Trophoblast cell (in vitro differentiated cells and primary cell): ENCODE data around the gene LRRTM4.

Experiments used
- DNase-seq, 2 donors: peaks; one replicate each; pipeline ENCODE4 v3.0.0-alpha.2; 2016
- H2AFZ ChIP-seq: 2 replicates; pipeline ENCODE4 v1.6.1; 2013; ENCODE audit warnings: low read length, moderate library complexity, mild to moderate bottlenecking; ENCODE audit not compliant: insufficient read depth, poor library complexity
- H2AK5ac ChIP-seq: 2 replicates; pipeline ENCODE4 v1.6.1; 2013; ENCODE audit warnings: mild to moderate bottlenecking, low read length
- H2BK120ac ChIP-seq: 2 replicates; pipeline ENCODE4 v1.6.1; 2013; ENCODE audit warnings: low read length, mild to moderate bottlenecking, moderate library complexity; ENCODE audit not compliant: insufficient read depth, poor library complexity
- H2BK12ac ChIP-seq: 2 replicates; pipeline ENCODE4 v1.6.1; 2013; ENCODE audit warnings: mild to moderate bottlenecking, low read length, moderate library complexity
- H2BK5ac ChIP-seq: 2 replicates; pipeline ENCODE4 v1.6.1; 2013; ENCODE audit warnings: low read length, low read depth, moderate library complexity, mild to moderate bottlenecking; ENCODE audit not compliant: poor library complexity
- H3K14ac ChIP-seq: 2 replicates; pipeline ENCODE4 v1.6.1; 2013; ENCODE audit warnings: mild to moderate bottlenecking, low read length
- H3K18ac ChIP-seq: 2 replicates; pipeline ENCODE4 v1.6.1; 2013; ENCODE audit warnings: mild to moderate bottlenecking, low read length
- H3K23ac ChIP-seq: 2 replicates; pipeline ENCODE4 v1.6.1; 2013; ENCODE audit warnings: low read length
- H3K27ac ChIP-seq: 2 replicates; pipeline ENCODE4 v1.5.1; 2013; ENCODE audit warnings: low read depth, mild to moderate bottlenecking, inconsistent platforms, low read length, moderate library complexity
- H3K27me3 ChIP-seq: 2 replicates; pipeline ENCODE4 v1.6.1; 2013; ENCODE audit warnings: inconsistent platforms, mild to moderate bottlenecking, low read length, moderate library complexity; ENCODE audit not compliant: insufficient read depth
- H3K36me3 ChIP-seq, 2 experiments: 1 replicate in 1 of 2; 2 replicates in 1 of 2; pipeline ENCODE4 v1.6.1; 2013; ENCODE audit warnings: low read length in 2 of 2, mild to moderate bottlenecking in 2 of 2, moderate library complexity in 1 of 2; ENCODE audit not compliant: insufficient read depth in 2 of 2, control insufficient read depth in 1 of 2
- H3K4ac ChIP-seq: 2 replicates; pipeline ENCODE4 v1.6.1; 2013; ENCODE audit warnings: low read depth, mild to moderate bottlenecking, low read length, moderate library complexity
- H3K4me1 ChIP-seq, 2 experiments: 1 replicate in 1 of 2; 2 replicates in 1 of 2; pipeline ENCODE4 v1.6.1; 2013; ENCODE audit warnings: low read length in 2 of 2, mild to moderate bottlenecking in 2 of 2, moderate library complexity in 1 of 2; ENCODE audit not compliant: insufficient read depth in 2 of 2, control insufficient read depth in 1 of 2
- H3K4me2 ChIP-seq: 2 replicates; pipeline ENCODE4 v1.6.1; 2013; ENCODE audit warnings: inconsistent platforms, mild to moderate bottlenecking, low read length, moderate library complexity
- H3K4me3 ChIP-seq: 2 replicates; pipeline ENCODE4 v1.5.1; 2013; ENCODE audit warnings: mild to moderate bottlenecking, low read depth, low read length, inconsistent platforms
- H3K79me1 ChIP-seq: one replicate; pipeline ENCODE4 v1.6.1; 2013; ENCODE audit warnings: low read length
- H3K79me2 ChIP-seq: 2 replicates; pipeline ENCODE4 v1.6.1; 2013; ENCODE audit warnings: low read length, mild to moderate bottlenecking; ENCODE audit not compliant: control insufficient read depth, insufficient read depth, poor library complexity
- H3K9ac ChIP-seq: 2 replicates; pipeline ENCODE4 v1.6.1; 2013; ENCODE audit warnings: mild to moderate bottlenecking, low read length
- H3K9me3 ChIP-seq: 2 replicates; pipeline ENCODE4 v1.6.1; 2013; ENCODE audit warnings: low read depth, mild to moderate bottlenecking, control low read depth, inconsistent platforms, low read length; ENCODE audit not compliant: insufficient read depth
- H4K12ac ChIP-seq: 2 replicates; pipeline ENCODE4 v1.6.1; 2013; ENCODE audit warnings: low read depth, mild to moderate bottlenecking, low read length, moderate library complexity
- H4K8ac ChIP-seq: 2 replicates; pipeline ENCODE4 v1.6.1; 2013; ENCODE audit warnings: low read depth, mild to moderate bottlenecking, low read length, moderate library complexity
- H4K91ac ChIP-seq: one replicate; pipeline ENCODE4 v1.6.1; 2013; ENCODE audit warnings: low read depth, mild to moderate bottlenecking, low read length, moderate library complexity
- WGBS: extraction: QIAGEN DNeasy Blood & Tissue Kit; methylation state at CpG from one replicate; pipeline ENCODE4 v1.1.7; 2013; ENCODE audit warnings: missing lambda C conversion rate; ENCODE audit not compliant: insufficient read length, insufficient coverage; ENCODE audit errors: extremely low coverage; 5-methylcytosine and 5-hydroxymethylcytosine counted together

Gene LRRTM4

DNA sequence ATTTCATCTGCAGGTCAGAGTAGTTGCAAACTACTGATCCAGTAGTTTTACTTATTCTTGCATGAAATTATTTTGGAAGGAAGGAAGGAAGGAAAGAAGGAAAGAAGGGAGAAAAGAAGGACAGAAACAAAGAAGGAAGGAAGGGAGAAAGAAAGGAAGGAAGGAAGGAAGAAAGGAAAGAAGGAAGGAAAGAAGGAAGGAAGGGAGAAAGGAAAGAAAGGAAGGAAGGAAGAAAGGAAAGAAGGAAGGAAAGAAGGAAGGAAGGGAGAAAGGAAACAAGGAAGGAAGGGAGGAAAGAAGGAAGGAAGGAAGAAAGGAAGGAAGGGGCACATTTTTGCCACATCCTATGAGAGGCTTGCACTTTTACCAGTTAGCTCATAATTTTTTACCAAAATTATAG lies 186.2 kb downstream of the LRRTM4 start:
- H3K36me3 ChIP-seq = no peaks in the 10 kb centered on the region
- no peak overlapping the region for H3K4me2 ChIP-seq
- no peak overlapping the region for H4K8ac ChIP-seq
- H3K18ac ChIP-seq = no peak overlapping the region
- H2AK5ac ChIP-seq = no peak overlapping the region
- H3K27me3 ChIP-seq = no peaks in the 10 kb centered on the region
- no peak overlapping the region for H3K4me3 ChIP-seq
- H3K27ac ChIP-seq = no peak overlapping the region
- no peak overlapping the region for H2BK120ac ChIP-seq
- H3K9me3 ChIP-seq = no peaks in the 10 kb centered on the region
- no peak for DNase-seq
- H3K23ac ChIP-seq = no peak overlapping the region
- no peak overlapping the region for H2AFZ ChIP-seq
- H3K4ac ChIP-seq = no peak overlapping the region
- no peak overlapping the region for H3K14ac ChIP-seq
- no peaks in the 10 kb centered on the region for H3K79me2 ChIP-seq
- no peak overlapping the region for H2BK12ac ChIP-seq
- H4K12ac ChIP-seq = no peak overlapping the region
- H3K79me1 ChIP-seq = no peaks in the 10 kb centered on the region
- H4K91ac ChIP-seq = no peak overlapping the region
- H2BK5ac ChIP-seq = no peak overlapping the region
- no peak overlapping the region for H3K9ac ChIP-seq
- no peaks in the 10 kb centered on the region for H3K4me1 ChIP-seq

DNA sequence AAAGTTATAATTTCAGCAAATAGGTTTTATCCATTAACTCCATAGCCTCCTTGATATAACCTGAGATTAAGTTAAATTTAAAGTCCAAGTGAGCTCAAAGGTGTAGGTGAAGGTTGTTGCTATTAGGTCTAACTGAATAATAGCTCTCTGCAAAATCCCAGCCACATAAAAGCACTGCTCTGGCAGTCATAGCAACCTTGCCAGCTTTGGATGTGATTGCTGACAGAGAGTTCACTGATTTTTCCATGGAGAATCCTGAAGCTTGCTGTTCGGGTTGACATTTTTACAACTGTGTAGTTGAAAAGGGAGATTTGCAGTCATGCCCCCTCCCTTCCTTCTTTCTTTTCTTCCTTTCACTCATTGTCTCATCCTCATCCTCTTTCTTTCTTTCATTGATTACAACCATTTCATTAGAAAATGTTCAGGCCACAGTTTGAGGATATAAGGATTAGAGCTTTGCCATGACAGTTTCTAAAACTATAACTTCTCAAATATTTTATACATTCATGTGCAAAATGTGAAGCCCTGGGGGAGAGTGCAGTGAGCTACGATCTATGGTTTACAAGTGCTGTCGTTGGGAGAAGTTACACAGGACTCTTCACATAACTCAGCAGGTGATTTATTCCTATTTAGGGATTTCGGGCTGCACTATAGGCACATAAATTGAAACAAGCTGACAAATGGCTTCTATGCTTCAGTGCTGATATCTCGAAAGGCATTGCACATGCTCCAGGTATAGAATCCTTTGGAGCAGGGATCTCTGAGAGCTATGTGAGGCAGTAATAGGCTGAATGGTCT lies 193.8 kb downstream of the LRRTM4 start:
- Histone ChIP-seq H3K23ac (no peak overlapping the region), H3K18ac (no peak overlapping the region), H2BK12ac (no peak overlapping the region), H2BK5ac (no peak overlapping the region), H3K79me2 (no peaks in the 10 kb centered on the region), H3K27me3 (no peaks in the 10 kb centered on the region), H3K27ac (no peak overlapping the region), H2AK5ac (no peak overlapping the region), H3K4me1 (no peaks in the 10 kb centered on the region), H4K12ac (no peak overlapping the region), H3K4me3 (no peak overlapping the region), H3K9ac (no peak overlapping the region), H3K36me3 (no peaks in the 10 kb centered on the region), H3K4me2 (no peak overlapping the region), H4K8ac (no peak overlapping the region), H3K9me3 (no peaks in the 10 kb centered on the region), H3K4ac (no peak overlapping the region), H3K14ac (no peak overlapping the region), H2AFZ (no peak overlapping the region), H3K79me1 (no peaks in the 10 kb centered on the region), H4K91ac (no peak overlapping the region), H2BK120ac (no peak overlapping the region)
- no CpG with 5 or more reads among the region's 5 CpGs for WGBS
- DNase-seq = no peak

DNA sequence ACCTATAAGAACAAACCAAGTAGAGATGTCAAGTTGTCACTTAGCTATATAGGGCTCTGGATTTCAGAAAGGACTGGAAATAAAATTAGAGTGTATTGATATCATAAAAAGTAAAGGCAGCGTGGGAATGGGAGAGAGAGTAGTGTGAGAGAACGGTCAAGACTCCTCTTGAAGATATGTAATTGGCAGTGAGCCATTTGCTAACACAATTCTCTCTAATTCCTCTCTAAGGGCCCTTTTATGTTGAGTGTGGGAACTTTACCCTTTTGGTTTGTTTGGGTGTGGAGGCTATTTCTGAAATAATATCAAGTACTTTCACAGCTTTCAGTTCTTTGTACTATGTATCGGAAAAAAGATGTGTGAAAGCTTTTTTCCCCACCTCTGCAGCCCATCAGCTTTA lies 196.8 kb downstream of the LRRTM4 start:
- Histone ChIP-seq H3K4me1 (no peaks in the 10 kb centered on the region), H4K8ac (no peak overlapping the region), H3K4me2 (no peak overlapping the region), H3K27me3 (no peaks in the 10 kb centered on the region), H3K14ac (no peak overlapping the region), H3K4me3 (no peak overlapping the region), H3K27ac (no peak overlapping the region), H2BK120ac (no peak overlapping the region), H3K9ac (no peak overlapping the region), H3K9me3 (no peaks in the 10 kb centered on the region), H3K79me1 (no peaks in the 10 kb centered on the region), H2BK5ac (no peak overlapping the region), H2AK5ac (no peak overlapping the region), H3K18ac (no peak overlapping the region), H3K23ac (no peak overlapping the region), H2AFZ (no peak overlapping the region), H3K79me2 (no peaks in the 10 kb centered on the region), H4K91ac (no peak overlapping the region), H3K4ac (no peak overlapping the region), H3K36me3 (no peaks in the 10 kb centered on the region), H2BK12ac (no peak overlapping the region), H4K12ac (no peak overlapping the region)
- DNase-seq = no peak
- no CpG with 5 or more reads among the region's 3 CpGs for WGBS

DNA sequence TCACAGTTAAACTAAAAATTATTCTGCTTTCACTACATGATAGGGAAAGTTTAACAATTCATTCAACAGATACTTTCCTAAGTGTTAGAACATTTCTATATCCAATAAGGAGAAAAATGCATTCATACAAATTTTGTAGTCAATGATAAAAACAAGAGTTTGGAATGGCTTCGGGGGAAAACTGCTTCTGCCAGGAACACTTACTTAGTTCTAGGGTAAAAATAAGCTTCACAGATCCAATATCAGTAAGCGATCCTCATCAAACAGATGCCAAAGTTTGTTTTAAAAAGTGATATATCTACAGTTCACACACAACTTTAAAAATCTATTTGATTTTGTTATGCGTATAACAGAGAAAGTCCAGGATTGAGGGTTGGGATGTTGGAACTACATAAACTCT lies 199.7 kb downstream of the LRRTM4 start:
- no peaks in the 10 kb centered on the region for H3K79me2 ChIP-seq
- WGBS = no CpG with 5 or more reads among the region's 3 CpGs
- no peak overlapping the region for H3K9ac ChIP-seq
- no peak overlapping the region for H3K4me3 ChIP-seq
- H2BK5ac ChIP-seq = no peak overlapping the region
- no peak overlapping the region for H2AFZ ChIP-seq
- DNase-seq = no peak
- no peak overlapping the region for H2BK120ac ChIP-seq
- no peaks in the 10 kb centered on the region for H3K27me3 ChIP-seq
- no peak overlapping the region for H3K27ac ChIP-seq
- no peak overlapping the region for H3K23ac ChIP-seq
- H4K8ac ChIP-seq = no peak overlapping the region
- H3K9me3 ChIP-seq = no peaks in the 10 kb centered on the region
- no peak overlapping the region for H3K14ac ChIP-seq
- H3K79me1 ChIP-seq = no peaks in the 10 kb centered on the region
- H4K91ac ChIP-seq = no peak overlapping the region
- no peak overlapping the region for H3K4ac ChIP-seq
- H3K4me2 ChIP-seq = no peak overlapping the region
- no peaks in the 10 kb centered on the region for H3K4me1 ChIP-seq
- H3K36me3 ChIP-seq = no peaks in the 10 kb centered on the region
- no peak overlapping the region for H3K18ac ChIP-seq
- no peak overlapping the region for H2AK5ac ChIP-seq
- no peak overlapping the region for H4K12ac ChIP-seq
- H2BK12ac ChIP-seq = no peak overlapping the region
